Measurements from ENCODE around the gene C12orf76. TPM values are rescaled to one million over a fixed set of nuclear protein-coding genes. Genes with fewer than 3 reads are reported as not detected.
"Not testable (repeated sequence)": the region's sequence is repeated elsewhere in the genome, so short reads cannot be mapped to it uniquely, and the experiment has no call there.

The C12orf76 gene
- total and polyA plus RNA-seq, 2 donors (not counting 1 experiment from before 2014, with no cell fraction given), result 21.5 to 28.5 TPM

GRCh38 chr12:110074089-110074488, 25.8 kb upstream of the C12orf76 start:
- TF ChIP-seq, protein P1, sequence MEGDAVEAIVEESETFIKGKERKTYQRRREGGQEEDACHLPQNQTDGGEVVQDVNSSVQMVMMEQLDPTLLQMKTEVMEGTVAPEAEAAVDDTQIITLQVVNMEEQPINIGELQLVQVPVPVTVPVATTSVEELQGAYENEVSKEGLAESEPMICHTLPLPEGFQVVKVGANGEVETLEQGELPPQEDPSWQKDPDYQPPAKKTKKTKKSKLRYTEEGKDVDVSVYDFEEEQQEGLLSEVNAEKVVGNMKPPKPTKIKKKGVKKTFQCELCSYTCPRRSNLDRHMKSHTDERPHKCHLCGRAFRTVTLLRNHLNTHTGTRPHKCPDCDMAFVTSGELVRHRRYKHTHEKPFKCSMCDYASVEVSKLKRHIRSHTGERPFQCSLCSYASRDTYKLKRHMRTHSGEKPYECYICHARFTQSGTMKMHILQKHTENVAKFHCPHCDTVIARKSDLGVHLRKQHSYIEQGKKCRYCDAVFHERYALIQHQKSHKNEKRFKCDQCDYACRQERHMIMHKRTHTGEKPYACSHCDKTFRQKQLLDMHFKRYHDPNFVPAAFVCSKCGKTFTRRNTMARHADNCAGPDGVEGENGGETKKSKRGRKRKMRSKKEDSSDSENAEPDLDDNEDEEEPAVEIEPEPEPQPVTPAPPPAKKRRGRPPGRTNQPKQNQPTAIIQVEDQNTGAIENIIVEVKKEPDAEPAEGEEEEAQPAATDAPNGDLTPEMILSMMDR (IDR thresholded peaks at IDR 0.05), result no peak
- no peak for TF ChIP-seq EZH2 (IDR thresholded peaks at IDR 0.05; ENCODE audit: borderline replicate concordance, insufficient read depth, low read depth, low read length, poor library complexity, severe bottlenecking)
- CTCF ChIA-PET, result interaction anchor here (1.0 kb wide), 1 partner anchor 357 kb away, joined by 3 read pairs; no protein-coding TSS in a partner anchor
- POLR2A ChIA-PET, result interaction anchor here (0.6 kb wide), 1 partner anchor 61 kb away, joined by 3 read pairs; no protein-coding TSS in a partner anchor
- H3K9ac ChIP-seq (ENCODE audit: low read length), result no peak overlapping the region
- no peak overlapping the region for H3K4me2 ChIP-seq (replicated peaks; ENCODE audit: low read depth, low read length, poor library complexity, severe bottlenecking)
- H3K27ac ChIP-seq (ENCODE audit: low read length in 2 of 2), result no peak overlapping the region
- H3K9me3 Mint-ChIP-seq (ENCODE audit: insufficient read depth), result no peaks in the 10 kb centered on the region
- H3K36me3 ChIP-seq (replicated peaks in 1 of 2; ENCODE audit: control extremely low read depth in 1 of 2, control insufficient read depth in 1 of 2, extremely low read depth in 1 of 2, insufficient read depth in 2 of 2, low read length in 1 of 2), result no peaks in the 10 kb centered on the region
- H4K20me1 ChIP-seq (ENCODE audit: control insufficient read depth, insufficient read depth, low read length, poor library complexity, severe bottlenecking), result no peaks in the 10 kb centered on the region
- no peak overlapping the region for H3K4me3 Mint-ChIP-seq
- H3K27ac Mint-ChIP-seq, result peak overlapping the region; percentile 50
- H3K9me3 ChIP-seq (ENCODE audit: control extremely low read depth in 1 of 3, control insufficient read depth in 2 of 3, insufficient read depth in 1 of 3, low read length in 2 of 3), result no peaks in the 10 kb centered on the region
- no peaks in the 10 kb centered on the region for H3K79me2 ChIP-seq (ENCODE audit: control insufficient read depth, insufficient read depth, low read length)
- no peaks in the 10 kb centered on the region for H3K27me3 Mint-ChIP-seq
- DNase-seq (no peak), ATAC-seq (ENCODE audit: low read depth) (no peak)
- peak overlapping the region; percentile 80 for H2AFZ ChIP-seq (ENCODE audit: insufficient read depth, low read depth, low read length, poor library complexity, severe bottlenecking)
- peaks cover 13 to 16% of the 10 kb centered on the region in 2 donors for H3K4me1 ChIP-seq (ENCODE audit: control insufficient read depth in 2 of 2, insufficient read depth in 2 of 2, low read length in 2 of 2)
- WGBS (ENCODE audit: insufficient coverage), result 100% methylated on average over 2 of the region's 5 CpGs
- intact Hi-C loops (cut with micrococcal nuclease), result no loop called here
- no peaks in the 10 kb centered on the region for H3K27me3 ChIP-seq (replicated peaks in 1 of 4; ENCODE audit: control extremely low read depth in 1 of 4, control insufficient read depth in 3 of 4, insufficient read depth in 4 of 4, low read length in 3 of 4)
- H3K4me3 ChIP-seq (ENCODE audit: control extremely low read depth in 1 of 5, extremely low read depth in 1 of 5, insufficient read depth in 1 of 5, low read depth in 2 of 5, low read length in 4 of 5), result no peak overlapping the region
- peaks cover 18% of the 10 kb centered on the region for H3K4me1 Mint-ChIP-seq

DNA sequence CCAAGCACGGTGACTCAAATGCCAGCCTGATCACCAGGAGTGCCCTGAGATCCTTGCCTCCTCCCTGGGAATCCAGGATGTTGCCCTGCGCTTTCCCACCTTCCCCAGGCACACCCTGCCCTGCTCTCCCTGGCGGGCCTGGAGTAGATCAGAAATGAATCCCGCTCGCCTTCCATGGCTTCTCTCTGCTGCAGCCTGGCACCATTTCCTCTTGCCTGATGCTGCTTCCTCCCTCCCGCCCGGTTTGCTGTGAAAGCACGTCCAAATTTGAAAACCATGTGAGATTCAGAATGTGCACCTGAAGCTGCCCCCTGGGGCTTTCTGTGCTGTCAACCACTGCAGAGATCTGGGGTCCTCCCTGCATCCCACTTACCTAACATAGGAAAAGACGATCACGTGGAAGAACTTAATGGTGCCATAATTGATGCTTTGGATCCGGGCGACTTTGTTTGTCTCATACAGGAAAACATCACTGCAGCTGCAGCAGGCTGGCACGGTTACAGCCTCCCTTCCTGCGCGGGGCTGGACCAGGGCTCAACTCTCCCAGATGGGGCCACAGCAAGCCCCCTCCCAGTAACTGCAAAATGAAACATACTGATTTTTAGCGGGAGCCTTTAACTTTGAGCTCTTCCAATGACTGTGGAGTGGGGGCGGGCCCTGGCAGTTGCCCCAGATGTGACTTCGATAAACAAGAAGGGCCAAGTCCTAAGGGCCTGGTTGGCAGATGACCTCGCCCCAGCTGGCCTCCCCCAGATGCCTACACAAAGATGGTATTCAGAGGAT, 24.9 kb upstream of the C12orf76 start:
- DNase-seq (peak; percentile 29), ATAC-seq (ENCODE audit: low read depth) (peak; percentile 39)
- Histone ChIP-seq H3K36me3 (replicated peaks in 1 of 2; ENCODE audit: control extremely low read depth in 1 of 2, control insufficient read depth in 1 of 2, extremely low read depth in 1 of 2, insufficient read depth in 2 of 2, low read length in 1 of 2) (no peaks in the 10 kb centered on the region), H3K9ac (ENCODE audit: low read length) (peak overlapping the region; percentile 35), H4K20me1 (ENCODE audit: control insufficient read depth, insufficient read depth, low read length, poor library complexity, severe bottlenecking) (no peaks in the 10 kb centered on the region), H2AFZ (ENCODE audit: insufficient read depth, low read depth, low read length, poor library complexity, severe bottlenecking) (peak overlapping the region; percentile 80), H3K4me3 (ENCODE audit: control extremely low read depth in 1 of 5, extremely low read depth in 1 of 5, insufficient read depth in 1 of 5, low read depth in 2 of 5, low read length in 4 of 5) (peak overlapping the region in 4 of 5 experiments; percentile 12 to 46 (median 36)), H3K9me3 (ENCODE audit: control extremely low read depth in 1 of 3, control insufficient read depth in 2 of 3, insufficient read depth in 1 of 3, low read length in 2 of 3) (no peaks in the 10 kb centered on the region), H3K27ac (ENCODE audit: low read length in 2 of 2) (no peak overlapping the region), H3K4me1 (ENCODE audit: control insufficient read depth in 2 of 2, insufficient read depth in 2 of 2, low read length in 2 of 2) (peaks cover 10 to 12% of the 10 kb centered on the region in 2 donors), H3K4me2 (replicated peaks; ENCODE audit: low read depth, low read length, poor library complexity, severe bottlenecking) (peak overlapping the region; percentile 65), H3K79me2 (ENCODE audit: control insufficient read depth, insufficient read depth, low read length) (no peaks in the 10 kb centered on the region), H3K27me3 (replicated peaks in 1 of 4; ENCODE audit: control extremely low read depth in 1 of 4, control insufficient read depth in 3 of 4, insufficient read depth in 4 of 4, low read length in 3 of 4) (no peaks in the 10 kb centered on the region)
- Mint-ChIP-seq H3K27ac (peak overlapping the region; percentile 53), H3K4me3 (peak overlapping the region; percentile 88), H3K4me1 (peaks cover 14% of the 10 kb centered on the region), H3K27me3 (no peaks in the 10 kb centered on the region), H3K9me3 (ENCODE audit: insufficient read depth) (no peaks in the 10 kb centered on the region)
- POLR2A ChIA-PET, result interaction anchor here (0.8 kb wide), 1 partner anchor 12 kb away, joined by 3 read pairs; no protein-coding TSS in a partner anchor
- TF ChIP-seq, protein P1 (IDR thresholded peaks at IDR 0.05), result no peak
- WGBS (ENCODE audit: insufficient coverage), result 9% methylated on average over 19 of the region's 19 CpGs
- CTCF ChIA-PET, result interaction anchor here (1.0 kb wide), 1 partner anchor 358 kb away, joined by 3 read pairs; no protein-coding TSS in a partner anchor
- intact Hi-C loops (cut with micrococcal nuclease), result no loop called here

GRCh38 chr12:110072636-110073035, 24.3 kb upstream of the C12orf76 start:
- H3K27me3 ChIP-seq (replicated peaks in 1 of 4; ENCODE audit: control extremely low read depth in 1 of 4, control insufficient read depth in 3 of 4, insufficient read depth in 4 of 4, low read length in 3 of 4); H3K27me3 Mint-ChIP-seq; H3K79me2 ChIP-seq (ENCODE audit: control insufficient read depth, insufficient read depth, low read length); H4K20me1 ChIP-seq (ENCODE audit: control insufficient read depth, insufficient read depth, low read length, poor library complexity, severe bottlenecking); ATAC-seq (ENCODE audit: low read depth); H3K27ac Mint-ChIP-seq; POLR2A ChIA-PET; H3K9me3 ChIP-seq (ENCODE audit: control extremely low read depth in 1 of 3, control insufficient read depth in 2 of 3, insufficient read depth in 1 of 3, low read length in 2 of 3); CTCF ChIA-PET; H3K27ac ChIP-seq (ENCODE audit: low read length in 2 of 2); H3K9me3 Mint-ChIP-seq (ENCODE audit: insufficient read depth); H3K9ac ChIP-seq (ENCODE audit: low read length); intact Hi-C loops (cut with micrococcal nuclease); H3K4me3 Mint-ChIP-seq; DNase-seq; H3K36me3 ChIP-seq (replicated peaks in 1 of 2; ENCODE audit: control extremely low read depth in 1 of 2, control insufficient read depth in 1 of 2, extremely low read depth in 1 of 2, insufficient read depth in 2 of 2, low read length in 1 of 2); H3K4me3 ChIP-seq (ENCODE audit: control extremely low read depth in 1 of 5, extremely low read depth in 1 of 5, insufficient read depth in 1 of 5, low read depth in 2 of 5, low read length in 4 of 5): not testable (repeated sequence)
- WGBS (ENCODE audit: insufficient coverage), result 100% methylated on average over 7 of the region's 9 CpGs
- H3K4me1 Mint-ChIP-seq, result peaks cover 14% of the 10 kb centered on the region
- Histone ChIP-seq H2AFZ (ENCODE audit: insufficient read depth, low read depth, low read length, poor library complexity, severe bottlenecking) (peak overlapping the region; percentile 80), H3K4me1 (ENCODE audit: control insufficient read depth in 2 of 2, insufficient read depth in 2 of 2, low read length in 2 of 2) (peaks cover 10 to 12% of the 10 kb centered on the region in 2 donors), H3K4me2 (replicated peaks; ENCODE audit: low read depth, low read length, poor library complexity, severe bottlenecking) (peak overlapping the region; percentile 65)

All from B cell (primary cell).